Measurements from ENCODE around the gene PRR14L.

The PRR14L gene

GRCh38 chr22:31754813-31755212, 4.9 kb upstream of the PRR14L start:
- Histone ChIP-seq H3K4me1 (ENCODE audit: control insufficient read depth, insufficient read depth, low read length) (peaks cover 16% of the 10 kb centered on the region), H3K4me3 (ENCODE audit: insufficient read depth, low read depth, low read length) (peak overlapping the region; percentile 53), H3K27ac (ENCODE audit: insufficient read depth, low read depth, low read length, poor library complexity, severe bottlenecking) (no peak overlapping the region), H3K9me3 (ENCODE audit: control insufficient read depth, low read length) (no peaks in the 10 kb centered on the region), H3K36me3 (ENCODE audit: control insufficient read depth, insufficient read depth, low read length) (no peaks in the 10 kb centered on the region), H3K27me3 (ENCODE audit: control insufficient read depth, insufficient read depth, low read length, poor library complexity, severe bottlenecking) (no peaks in the 10 kb centered on the region)
- WGBS, 2 experiments: 72 to 75% methylated on average over 6 of the region's 6 CpGs

- H3K9me3 ChIP-seq (ENCODE audit: control insufficient read depth, low read length): no peaks in the 10 kb centered on the region
- H3K36me3 ChIP-seq (ENCODE audit: control insufficient read depth, insufficient read depth, low read length): no peaks in the 10 kb centered on the region
- H3K4me3 ChIP-seq (ENCODE audit: insufficient read depth, low read depth, low read length): peak within 1 kb of the TSS; percentile 53
- H3K4me1 ChIP-seq (ENCODE audit: control insufficient read depth, insufficient read depth, low read length): peaks cover 16% of the 10 kb centered on the region
- no peaks in the 10 kb centered on the region for H3K27me3 ChIP-seq (ENCODE audit: control insufficient read depth, insufficient read depth, low read length, poor library complexity, severe bottlenecking)
- 2% methylated on average over 64 to 65 of the region's 65 CpGs for WGBS, 2 experiments
- H3K27ac ChIP-seq (ENCODE audit: insufficient read depth, low read depth, low read length, poor library complexity, severe bottlenecking): peak within 1 kb of the TSS; percentile 94
Observed at GRCh38 chr22:31753634-31754501, 3.9 kb upstream of the PRR14L start, which contains the start of gene DEPDC5. Gene DEPDC5, plus strand, starts transcription at chr22:31754019. Its CDS starts 903 bp downstream, at chr22:31754922.

- Histone ChIP-seq H3K27ac (ENCODE audit: insufficient read depth, low read depth, low read length, poor library complexity, severe bottlenecking) (peak overlapping the region; percentile 94), H3K9me3 (ENCODE audit: control insufficient read depth, low read length) (no peaks in the 10 kb centered on the region), H3K36me3 (ENCODE audit: control insufficient read depth, insufficient read depth, low read length) (no peaks in the 10 kb centered on the region), H3K4me3 (ENCODE audit: insufficient read depth, low read depth, low read length) (peak overlapping the region; percentile 53), H3K27me3 (ENCODE audit: control insufficient read depth, insufficient read depth, low read length, poor library complexity, severe bottlenecking) (no peaks in the 10 kb centered on the region), H3K4me1 (ENCODE audit: control insufficient read depth, insufficient read depth, low read length) (peaks cover 16% of the 10 kb centered on the region)
- 6% methylated on average over 20 of the region's 20 CpGs for WGBS, 2 experiments
Observed at GRCh38 chr22:31753005-31753633, 3.2 kb upstream of the PRR14L start.

GRCh38 chr22:31752096-31752847, 2.3 kb upstream of the PRR14L start:
- Histone ChIP-seq H3K4me1 (ENCODE audit: control insufficient read depth, insufficient read depth, low read length) (peaks cover 19% of the 10 kb centered on the region), H3K27ac (ENCODE audit: insufficient read depth, low read depth, low read length, poor library complexity, severe bottlenecking) (peak overlapping the region; percentile 94), H3K4me3 (ENCODE audit: insufficient read depth, low read depth, low read length) (no peak overlapping the region), H3K9me3 (ENCODE audit: control insufficient read depth, low read length) (no peaks in the 10 kb centered on the region), H3K27me3 (ENCODE audit: control insufficient read depth, insufficient read depth, low read length, poor library complexity, severe bottlenecking) (no peaks in the 10 kb centered on the region), H3K36me3 (ENCODE audit: control insufficient read depth, insufficient read depth, low read length) (no peaks in the 10 kb centered on the region)
- 82 to 85% methylated on average over 7 of the region's 7 CpGs for WGBS, 2 experiments

GRCh38 chr22:31750365-31751284, 693 bp upstream of the PRR14L start:
- 70 to 73% methylated on average over 16 of the region's 16 CpGs for WGBS, 2 experiments
- Histone ChIP-seq H3K27me3 (ENCODE audit: control insufficient read depth, insufficient read depth, low read length, poor library complexity, severe bottlenecking) (no peaks in the 10 kb centered on the region), H3K4me1 (ENCODE audit: control insufficient read depth, insufficient read depth, low read length) (peaks cover 19% of the 10 kb centered on the region), H3K36me3 (ENCODE audit: control insufficient read depth, insufficient read depth, low read length) (no peaks in the 10 kb centered on the region), H3K27ac (ENCODE audit: insufficient read depth, low read depth, low read length, poor library complexity, severe bottlenecking) (no peak overlapping the region), H3K9me3 (ENCODE audit: control insufficient read depth, low read length) (no peaks in the 10 kb centered on the region), H3K4me3 (ENCODE audit: insufficient read depth, low read depth, low read length) (no peak overlapping the region)

- peak overlapping the region; percentile 92 for H3K4me3 ChIP-seq (ENCODE audit: insufficient read depth, low read depth, low read length)
- H3K36me3 ChIP-seq (ENCODE audit: control insufficient read depth, insufficient read depth, low read length): no peaks in the 10 kb centered on the region
- H3K4me1 ChIP-seq (ENCODE audit: control insufficient read depth, insufficient read depth, low read length): peaks cover 19% of the 10 kb centered on the region
- H3K27ac ChIP-seq (ENCODE audit: insufficient read depth, low read depth, low read length, poor library complexity, severe bottlenecking): peak overlapping the region; percentile 65
- WGBS, 2 experiments: 21 to 23% methylated on average over 2 of the region's 2 CpGs
- H3K27me3 ChIP-seq (ENCODE audit: control insufficient read depth, insufficient read depth, low read length, poor library complexity, severe bottlenecking): no peaks in the 10 kb centered on the region
- H3K9me3 ChIP-seq (ENCODE audit: control insufficient read depth, low read length): no peaks in the 10 kb centered on the region
Observed at GRCh38 chr22:31748490-31748889, 1.4 kb downstream of the PRR14L start.

GRCh38 chr22:31747441-31747840, 2.5 kb downstream of the PRR14L start:
- Histone ChIP-seq H3K4me1 (ENCODE audit: control insufficient read depth, insufficient read depth, low read length) (peaks cover 12% of the 10 kb centered on the region), H3K27ac (ENCODE audit: insufficient read depth, low read depth, low read length, poor library complexity, severe bottlenecking) (peak overlapping the region; percentile 47), H3K9me3 (ENCODE audit: control insufficient read depth, low read length) (no peaks in the 10 kb centered on the region), H3K4me3 (ENCODE audit: insufficient read depth, low read depth, low read length) (no peak overlapping the region), H3K27me3 (ENCODE audit: control insufficient read depth, insufficient read depth, low read length, poor library complexity, severe bottlenecking) (no peaks in the 10 kb centered on the region), H3K36me3 (ENCODE audit: control insufficient read depth, insufficient read depth, low read length) (no peaks in the 10 kb centered on the region)
- 43 to 50% methylated on average over 2 of the region's 4 CpGs for WGBS, 2 experiments

- WGBS, 2 experiments: 89 to 94% methylated on average over 5 to 7 of the region's 7 CpGs
- Histone ChIP-seq H3K36me3 (ENCODE audit: control insufficient read depth, insufficient read depth, low read length) (no peaks in the 10 kb centered on the region), H3K27ac (ENCODE audit: insufficient read depth, low read depth, low read length, poor library complexity, severe bottlenecking) (no peak overlapping the region)
Observed at GRCh38 chr22:31743871-31744270, 6.1 kb downstream of the PRR14L start.

GRCh38 chr22:31742682-31743081, 7.2 kb downstream of the PRR14L start:
- no peaks in the 10 kb centered on the region for H3K27me3 ChIP-seq (ENCODE audit: control insufficient read depth, insufficient read depth, low read length, poor library complexity, severe bottlenecking)
- 88 to 98% methylated on average over 2 of the region's 2 CpGs for WGBS, 2 experiments
- no peak overlapping the region for H3K4me3 ChIP-seq (ENCODE audit: insufficient read depth, low read depth, low read length)
- peaks cover 5% of the 10 kb centered on the region for H3K36me3 ChIP-seq (ENCODE audit: control insufficient read depth, insufficient read depth, low read length)
- H3K4me1 ChIP-seq (ENCODE audit: control insufficient read depth, insufficient read depth, low read length): no peaks in the 10 kb centered on the region
- H3K9me3 ChIP-seq (ENCODE audit: control insufficient read depth, low read length): no peaks in the 10 kb centered on the region
- no peak overlapping the region for H3K27ac ChIP-seq (ENCODE audit: insufficient read depth, low read depth, low read length, poor library complexity, severe bottlenecking)

More at GRCh38 chr22:31743871-31744270, 6.1 kb downstream of the PRR14L start:
- Histone ChIP-seq H3K27me3 (ENCODE audit: control insufficient read depth, insufficient read depth, low read length, poor library complexity, severe bottlenecking) (no peaks in the 10 kb centered on the region), H3K9me3 (ENCODE audit: control insufficient read depth, low read length) (no peaks in the 10 kb centered on the region), H3K4me1 (ENCODE audit: control insufficient read depth, insufficient read depth, low read length) (peaks cover 4% of the 10 kb centered on the region), H3K4me3 (ENCODE audit: insufficient read depth, low read depth, low read length) (no peak overlapping the region)
